Epidermal melanocyte (primary cell): ENCODE results near the gene SUMF1.

Experiments
- DNase-seq: peaks from one replicate; pipeline ENCODE4 v3.0.0; 2011; ENCODE audit warnings: low spot score; ENCODE audit not compliant: insufficient read length

SUMF1 gene

DNA sequence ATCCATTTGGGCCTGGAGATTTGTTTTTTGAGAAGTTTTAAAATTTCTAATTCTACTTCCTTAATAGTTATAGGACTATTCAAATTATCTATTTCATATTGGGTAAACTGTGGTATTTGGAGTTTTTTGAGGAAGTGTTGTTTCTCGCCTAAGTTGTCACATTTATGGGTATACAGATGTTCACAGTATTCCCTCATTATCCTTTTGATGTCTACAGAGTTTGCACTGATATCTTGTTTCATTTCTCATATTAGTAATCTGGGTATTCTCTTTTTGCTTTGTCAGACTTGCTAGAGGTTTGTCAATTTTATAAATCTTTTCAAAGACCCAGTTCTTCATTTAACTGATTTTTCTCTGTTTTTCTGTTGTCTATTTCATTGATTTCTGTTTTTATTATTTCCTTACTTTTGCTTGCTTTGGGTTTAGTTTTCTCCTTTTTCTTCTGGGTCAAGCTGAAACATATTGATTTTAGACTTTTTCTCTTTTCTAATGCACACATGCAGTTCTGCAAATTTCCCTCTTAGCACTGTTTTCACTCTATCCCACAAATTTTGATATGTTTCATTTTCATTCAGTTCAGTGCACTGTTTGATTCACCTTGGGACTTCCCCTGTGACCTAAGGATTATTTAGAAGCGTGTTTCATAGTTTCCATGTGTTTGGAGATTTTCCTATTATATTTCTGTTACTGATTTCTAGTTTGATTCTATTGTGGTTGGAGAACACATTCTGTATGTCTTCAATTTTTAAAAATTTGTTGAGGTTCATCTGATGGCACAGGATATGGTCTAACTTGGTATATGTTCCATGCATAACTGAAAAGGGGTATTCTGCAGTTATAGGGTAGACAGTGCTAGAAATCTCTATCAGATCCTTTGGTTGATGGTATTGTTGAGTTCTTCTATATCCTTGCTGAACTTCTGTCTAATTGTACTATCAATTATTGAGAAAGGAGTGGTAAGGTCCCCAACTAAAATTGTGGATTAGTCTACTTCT is 79.6 kb downstream of the SUMF1 start:
- DNase-seq: no peak

DNA sequence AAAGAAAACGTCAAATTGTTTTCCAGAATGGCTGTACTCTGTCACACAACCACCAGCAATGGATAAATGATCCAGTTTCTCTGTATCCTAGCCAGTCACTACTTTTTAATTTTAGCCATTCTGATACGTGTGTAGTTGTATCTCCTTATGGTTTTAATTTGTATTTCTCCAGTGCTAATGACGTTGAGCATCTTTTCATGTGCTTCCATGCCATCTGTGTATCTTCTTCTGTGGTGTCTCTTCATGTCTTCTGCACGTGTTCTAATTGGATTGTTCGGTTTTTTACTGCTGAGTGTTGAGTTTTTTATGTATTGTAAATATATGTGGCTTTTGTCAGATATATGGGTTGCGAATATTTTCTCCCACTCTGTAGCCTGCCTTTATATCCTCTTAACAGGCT is 81.9 kb downstream of the SUMF1 start:
- no peak for DNase-seq

DNA sequence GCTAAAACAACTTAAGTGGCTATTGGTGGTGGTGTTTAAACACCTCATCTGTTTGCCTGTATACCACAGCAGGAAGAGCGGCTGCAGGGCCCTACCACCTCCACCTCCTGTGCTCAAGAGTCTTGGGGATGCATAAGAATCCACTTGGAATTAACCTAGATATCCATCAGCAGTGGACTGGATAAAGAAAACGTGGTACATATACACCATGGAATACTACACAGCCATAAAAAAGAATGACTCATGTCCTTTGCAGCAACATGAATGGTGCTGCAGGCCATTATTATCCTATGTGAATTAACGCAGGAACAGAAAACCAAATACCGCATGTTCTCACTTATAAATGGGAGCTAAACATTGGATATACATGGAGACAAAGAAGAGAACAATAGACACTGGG is 87.1 kb downstream of the SUMF1 start:
- no peak for DNase-seq

DNA sequence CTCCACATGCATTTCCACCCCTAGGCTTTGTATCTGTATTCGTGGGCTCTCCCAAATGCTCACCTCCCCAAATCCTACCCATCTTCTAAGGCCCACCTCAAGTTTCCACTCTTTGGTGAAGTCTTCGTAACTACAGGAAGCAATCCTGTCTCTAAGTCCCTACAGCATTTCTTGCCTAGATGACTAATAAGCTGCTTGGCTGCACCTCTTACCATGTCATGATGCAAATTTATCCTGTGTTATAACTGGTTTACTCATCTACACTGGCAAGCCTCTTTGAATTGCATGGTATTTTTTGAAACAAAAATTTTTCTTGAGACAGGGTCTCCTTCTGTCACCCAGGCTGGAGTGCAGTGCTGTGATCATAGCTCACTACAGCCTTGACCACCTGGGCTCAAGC is 90.6 kb downstream of the SUMF1 start:
- DNase-seq: no peak

DNA sequence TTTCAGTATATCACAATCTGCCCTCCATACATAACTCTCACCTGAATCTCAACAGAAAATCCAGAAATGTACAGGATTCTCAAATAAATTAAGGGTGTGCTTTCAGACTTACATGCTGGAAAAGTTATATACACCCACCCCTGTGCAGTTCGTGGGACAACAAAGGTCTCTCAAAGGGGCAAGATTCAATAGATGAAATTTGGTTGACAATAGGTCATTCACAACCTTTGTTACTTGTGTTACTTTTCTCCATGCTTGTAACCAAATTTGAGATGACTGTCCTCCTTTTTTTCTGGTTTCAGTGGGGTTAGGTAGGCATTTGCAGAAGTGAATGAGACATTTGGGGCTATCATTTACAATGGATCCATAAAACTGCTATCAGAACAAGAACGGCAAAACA is 91.2 kb downstream of the SUMF1 start:
- DNase-seq: no peak

DNA sequence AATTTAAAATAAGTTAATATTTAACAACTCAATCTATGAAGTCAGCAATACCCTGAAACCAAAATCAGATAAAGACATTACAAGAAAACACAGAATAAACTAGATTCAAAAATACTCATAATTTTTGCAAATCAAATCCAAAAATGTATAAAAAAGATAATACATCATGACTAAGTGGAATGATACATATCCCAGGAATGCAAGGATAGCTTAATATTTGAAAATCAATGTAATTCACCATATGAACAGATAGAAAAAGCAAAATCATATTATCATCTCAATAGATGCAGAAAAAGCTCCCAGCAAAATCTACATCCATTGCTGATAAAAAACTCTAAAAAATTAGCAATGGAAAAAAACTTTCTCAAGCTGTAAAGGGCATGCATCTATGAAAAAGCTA is 93.4 kb downstream of the SUMF1 start:
- no peak for DNase-seq

DNA sequence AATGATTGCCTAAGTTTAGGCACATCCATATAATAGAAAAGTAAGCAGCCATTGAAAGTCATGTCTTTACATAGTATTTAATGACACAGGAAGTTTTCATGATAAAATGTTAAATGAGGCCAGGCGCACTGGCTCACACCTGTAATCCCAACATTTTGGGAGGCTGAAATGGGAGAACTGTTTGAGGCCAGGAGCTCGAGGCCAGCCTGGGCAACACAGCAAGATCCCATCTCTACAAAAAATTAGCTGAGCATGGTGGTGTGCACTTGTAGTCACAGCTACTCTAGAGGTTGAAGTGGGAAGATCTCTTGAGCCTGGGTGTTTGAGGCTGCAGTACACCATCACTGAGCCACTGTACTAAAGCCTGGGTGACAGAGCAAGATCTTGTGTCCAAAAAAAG is 104.5 kb downstream of the SUMF1 start:
- DNase-seq: no peak

DNA sequence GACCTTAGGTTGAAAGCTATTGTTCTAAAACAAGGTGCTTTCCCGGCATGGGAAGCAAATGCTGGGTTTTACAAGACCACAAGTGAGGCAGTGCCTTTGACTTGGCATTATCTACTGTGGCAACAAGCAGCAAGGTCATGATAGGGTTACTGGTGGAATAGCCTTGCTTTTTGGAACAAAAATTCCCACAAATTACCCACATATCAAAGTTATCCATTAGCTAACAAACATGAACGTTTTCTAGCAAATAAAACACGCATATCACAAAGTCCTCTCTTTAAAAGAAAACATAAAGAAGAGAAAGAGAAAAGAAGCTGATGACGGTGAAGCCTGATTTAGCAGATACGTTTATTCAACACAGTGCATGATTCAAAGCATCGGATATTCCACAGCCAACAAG is 106.3 kb downstream of the SUMF1 start:
- no peak for DNase-seq

DNA sequence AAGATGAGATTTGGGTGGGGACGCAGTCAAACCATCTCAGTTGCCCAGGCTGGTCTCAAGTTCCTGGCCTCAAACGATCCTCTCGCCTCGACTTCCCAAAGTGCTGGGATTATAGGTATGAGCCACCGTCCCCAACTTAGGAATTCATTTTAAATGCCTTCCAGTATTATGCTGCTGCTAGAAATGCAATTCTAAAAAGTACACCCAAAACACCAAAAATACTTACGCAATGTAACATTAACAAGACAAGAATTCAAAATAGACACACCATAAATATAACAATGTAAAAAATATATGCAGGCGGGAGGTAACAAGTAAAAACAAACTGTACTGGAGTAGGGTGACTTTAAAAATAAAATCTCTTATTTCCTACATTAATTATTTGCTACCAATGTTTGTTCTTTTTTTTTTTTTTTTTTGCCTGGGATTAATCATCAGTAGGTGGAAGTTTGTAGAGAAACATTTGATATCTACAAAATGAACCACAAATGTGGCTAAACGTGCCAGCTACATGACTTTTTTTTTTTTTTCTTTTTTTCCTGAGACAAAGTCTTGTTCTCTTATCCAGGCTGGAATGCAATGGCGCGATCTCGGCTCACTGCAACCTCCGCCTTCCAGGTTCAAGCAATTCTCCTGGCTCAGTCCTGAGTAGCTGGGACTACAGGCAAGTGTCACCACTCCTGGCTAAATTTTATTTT is 107.1 kb downstream of the SUMF1 start:
- no peak for DNase-seq

DNA sequence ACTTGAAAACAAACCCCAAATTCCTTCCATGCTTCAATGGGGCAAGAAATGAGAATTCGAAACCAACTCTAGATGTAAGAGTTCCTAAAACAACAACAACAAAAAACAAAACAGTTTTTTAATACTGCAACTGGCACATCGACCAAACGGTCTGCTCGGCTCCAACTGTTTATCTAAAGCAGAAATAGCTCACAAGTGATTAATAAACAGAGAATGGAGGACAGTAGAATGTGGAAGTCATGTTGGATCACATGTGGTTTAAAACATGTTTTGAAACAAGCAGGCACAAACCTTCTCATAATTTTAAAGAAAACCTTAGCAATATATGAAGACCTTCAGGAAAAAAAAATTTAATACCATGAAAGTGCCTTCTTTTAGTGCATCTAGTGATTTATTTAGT is 108.8 kb downstream of the SUMF1 start:
- DNase-seq: no peak

DNA sequence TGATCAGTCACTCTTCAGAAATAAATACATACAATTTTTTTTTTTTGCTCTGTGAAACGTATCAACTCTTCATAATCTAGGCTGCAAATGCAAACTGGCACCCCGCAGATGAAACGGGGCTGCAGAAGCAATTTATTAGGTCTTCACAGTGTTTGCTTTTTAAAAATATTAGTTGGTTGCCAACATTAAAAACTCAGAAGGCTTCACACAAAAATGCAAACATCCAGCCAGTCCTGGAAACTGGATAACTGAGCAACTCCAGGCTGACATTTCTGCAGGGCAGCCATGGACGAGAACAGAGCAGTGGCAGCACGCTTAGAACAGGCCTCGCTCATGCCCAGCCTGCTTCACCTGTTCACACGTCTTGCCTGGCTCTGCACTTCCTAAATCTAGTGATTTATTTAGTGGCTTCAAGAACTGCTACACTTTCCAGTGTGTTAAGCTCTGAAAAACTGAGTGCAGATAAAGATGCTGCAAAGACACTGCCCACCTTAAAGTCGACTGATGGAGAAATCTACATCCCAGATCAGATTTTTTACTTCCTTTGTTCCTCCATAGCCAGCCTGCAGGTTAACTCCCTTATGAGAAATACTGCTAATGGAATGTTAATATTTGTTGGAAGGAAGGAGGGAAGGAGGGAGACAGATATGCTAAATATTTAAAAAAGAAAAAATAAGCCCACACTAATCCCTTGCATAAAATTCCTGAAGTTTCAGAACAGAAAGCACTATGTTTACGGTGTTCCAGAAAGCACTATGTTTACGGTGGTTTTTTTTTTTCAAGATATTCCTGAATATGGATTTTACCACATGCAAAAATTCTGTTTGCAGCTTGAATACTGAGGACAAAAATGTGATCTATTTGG is 110.3 kb downstream of the SUMF1 start:
- no peak for DNase-seq

DNA sequence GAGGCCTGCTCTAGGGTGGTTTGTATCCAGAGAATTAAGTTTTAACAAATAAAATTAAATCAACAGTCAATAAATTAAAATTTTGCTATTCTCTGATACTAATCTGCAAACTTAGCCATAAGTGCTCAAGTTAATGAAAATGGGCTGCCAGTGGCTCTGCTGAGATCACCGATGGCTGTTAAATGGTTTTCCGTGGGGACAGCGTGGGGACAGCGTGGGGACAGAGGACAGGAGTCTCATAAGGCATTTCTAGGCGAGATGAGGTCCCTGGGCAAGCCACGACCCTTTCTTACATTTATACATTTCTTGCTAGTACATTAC is 110.9 kb downstream of the SUMF1 start:
- DNase-seq: no peak

DNA sequence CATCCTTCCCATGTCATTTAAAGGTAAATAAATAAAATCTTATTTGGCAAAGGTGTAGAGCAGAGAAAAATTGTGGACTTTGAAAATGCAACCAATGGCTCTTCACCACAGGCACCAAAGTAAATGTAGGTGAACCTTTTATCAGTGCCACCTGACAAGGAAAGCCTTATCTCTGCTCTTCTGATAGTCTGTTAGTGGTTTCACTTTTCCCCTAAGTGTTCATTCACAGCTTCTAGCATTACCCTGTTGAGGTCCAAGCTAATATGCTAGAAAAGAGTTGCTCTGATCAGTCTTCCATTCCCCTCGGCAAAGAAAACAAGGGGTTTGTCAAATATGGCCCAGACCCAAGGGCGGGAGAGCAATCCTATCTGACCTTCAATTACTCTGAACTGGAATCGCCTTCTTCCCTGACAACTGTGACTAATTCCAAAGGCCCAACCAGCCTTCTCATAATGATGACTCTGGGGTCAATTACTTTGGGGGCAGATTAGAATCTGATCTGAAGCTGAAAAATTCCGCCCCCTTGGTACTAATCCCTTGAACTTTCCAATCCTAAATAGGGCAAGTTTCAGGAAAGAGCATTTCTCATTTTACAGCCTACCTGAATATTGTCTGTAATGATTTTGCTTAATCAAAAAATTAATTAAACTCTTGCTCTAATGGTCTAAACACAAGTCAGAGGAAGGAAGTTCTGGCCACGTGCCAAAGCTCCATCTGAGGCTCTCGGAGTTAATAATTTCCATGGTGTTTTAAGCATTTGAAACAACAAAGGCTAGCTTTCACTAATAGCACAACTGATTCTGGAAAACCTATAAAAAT is 111.5 kb downstream of the SUMF1 start:
- DNase-seq: peak; percentile 35

DNA sequence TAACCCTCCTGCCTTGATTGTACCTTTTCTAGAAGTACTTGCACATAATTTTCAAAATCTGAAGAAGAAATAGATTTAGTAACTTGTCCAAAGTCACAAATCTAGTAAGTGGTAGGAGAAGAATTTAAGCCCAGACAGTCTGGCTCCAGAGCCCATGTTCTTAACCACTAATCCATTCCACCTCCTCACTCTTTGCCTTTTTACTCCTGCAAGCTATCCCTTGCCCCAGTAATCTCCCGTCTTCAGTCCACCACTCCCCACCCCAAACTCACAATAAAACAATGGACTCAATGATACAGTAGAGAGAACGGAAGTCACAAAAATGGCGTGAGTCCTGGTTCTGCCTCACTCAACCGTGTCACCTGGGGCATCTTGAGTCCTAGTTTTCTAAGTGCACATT is 115.2 kb downstream of the SUMF1 start:
- DNase-seq: no peak

DNA sequence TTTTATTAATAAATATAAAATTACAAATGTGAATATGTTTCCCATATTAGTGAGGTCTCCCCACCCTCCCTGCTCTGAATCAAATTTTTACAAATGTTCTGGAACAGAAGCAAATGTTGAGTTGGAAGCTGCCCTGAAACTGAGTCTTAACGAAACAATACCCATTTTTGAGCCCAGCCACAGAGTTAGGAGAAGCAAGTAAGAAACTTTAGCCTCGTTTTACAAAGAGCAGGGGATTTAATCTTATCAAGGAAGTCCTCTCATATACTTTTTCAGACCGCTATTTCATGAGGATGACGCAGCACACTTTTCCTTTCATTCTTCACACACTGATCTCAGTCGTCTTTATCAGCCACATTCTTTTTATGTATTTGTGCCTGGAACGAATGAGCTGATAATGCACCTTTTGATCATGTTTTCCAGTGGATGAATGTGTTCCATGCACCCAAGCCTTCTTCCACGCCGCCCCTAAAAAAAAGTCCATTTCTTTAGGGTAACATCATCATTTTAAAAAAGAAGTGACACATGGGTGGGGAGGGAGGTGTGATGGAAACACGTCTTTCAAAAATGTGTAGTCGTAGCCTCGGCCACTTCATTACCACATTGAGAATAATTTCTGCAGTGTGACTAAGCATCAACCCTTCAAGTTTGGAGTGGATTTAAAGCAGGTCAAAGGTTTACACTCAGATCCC is 115.8 kb downstream of the SUMF1 start:
- no peak for DNase-seq

DNA sequence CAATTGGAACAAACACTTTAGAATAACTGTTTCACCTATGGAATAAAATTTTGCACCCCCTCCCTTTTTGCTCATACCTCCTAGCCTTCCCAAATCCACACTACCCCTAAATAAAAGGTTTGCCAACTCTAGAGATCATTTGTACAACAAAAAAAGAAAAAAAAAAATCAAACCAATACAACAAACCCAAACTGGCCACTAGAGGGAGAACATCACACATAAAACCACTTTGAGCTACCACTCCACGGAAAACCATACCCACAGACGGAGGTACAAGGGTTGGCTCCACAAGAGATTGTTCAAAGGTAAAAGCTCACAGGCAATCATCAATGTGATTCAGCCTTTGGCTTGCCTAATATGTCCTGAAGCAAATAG is 116.3 kb downstream of the SUMF1 start:
- DNase-seq: peak; percentile 67

DNA sequence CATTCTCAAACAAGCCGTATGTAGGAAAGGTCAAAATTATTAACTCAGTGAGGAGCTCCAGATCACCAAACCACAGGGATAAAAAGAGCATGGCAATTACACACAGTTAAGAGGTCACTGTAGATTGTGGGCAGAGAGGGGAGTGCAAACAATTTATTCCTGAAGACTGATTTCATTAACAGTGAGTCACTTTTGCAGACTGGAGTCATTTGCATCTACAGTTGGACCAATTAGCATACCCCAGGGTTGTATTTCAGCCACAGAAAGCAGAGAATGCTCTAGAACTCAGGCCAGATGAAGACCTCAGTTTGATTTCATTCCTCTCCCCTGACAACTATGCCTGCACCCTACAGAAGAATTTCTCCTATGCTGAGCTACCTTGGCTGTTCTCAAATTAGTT is 123.8 kb downstream of the SUMF1 start:
- no peak for DNase-seq

DNA sequence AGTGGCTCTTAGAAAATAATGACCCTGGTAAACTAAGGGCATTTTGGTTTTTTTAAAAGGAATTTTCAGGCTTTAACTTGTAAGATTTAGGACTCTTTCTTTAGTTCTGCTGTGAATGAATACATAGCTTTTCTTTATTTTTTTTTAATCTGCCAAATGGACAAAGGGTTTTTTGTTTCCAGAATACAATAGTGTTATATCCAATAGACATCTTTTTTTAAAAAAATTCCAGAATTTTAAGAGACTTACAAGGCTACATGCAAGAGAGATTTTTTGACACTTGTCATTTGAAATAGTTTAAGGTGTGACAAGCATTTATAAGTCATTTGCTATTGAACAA is 125.8 kb downstream of the SUMF1 start:
- DNase-seq: no peak

DNA sequence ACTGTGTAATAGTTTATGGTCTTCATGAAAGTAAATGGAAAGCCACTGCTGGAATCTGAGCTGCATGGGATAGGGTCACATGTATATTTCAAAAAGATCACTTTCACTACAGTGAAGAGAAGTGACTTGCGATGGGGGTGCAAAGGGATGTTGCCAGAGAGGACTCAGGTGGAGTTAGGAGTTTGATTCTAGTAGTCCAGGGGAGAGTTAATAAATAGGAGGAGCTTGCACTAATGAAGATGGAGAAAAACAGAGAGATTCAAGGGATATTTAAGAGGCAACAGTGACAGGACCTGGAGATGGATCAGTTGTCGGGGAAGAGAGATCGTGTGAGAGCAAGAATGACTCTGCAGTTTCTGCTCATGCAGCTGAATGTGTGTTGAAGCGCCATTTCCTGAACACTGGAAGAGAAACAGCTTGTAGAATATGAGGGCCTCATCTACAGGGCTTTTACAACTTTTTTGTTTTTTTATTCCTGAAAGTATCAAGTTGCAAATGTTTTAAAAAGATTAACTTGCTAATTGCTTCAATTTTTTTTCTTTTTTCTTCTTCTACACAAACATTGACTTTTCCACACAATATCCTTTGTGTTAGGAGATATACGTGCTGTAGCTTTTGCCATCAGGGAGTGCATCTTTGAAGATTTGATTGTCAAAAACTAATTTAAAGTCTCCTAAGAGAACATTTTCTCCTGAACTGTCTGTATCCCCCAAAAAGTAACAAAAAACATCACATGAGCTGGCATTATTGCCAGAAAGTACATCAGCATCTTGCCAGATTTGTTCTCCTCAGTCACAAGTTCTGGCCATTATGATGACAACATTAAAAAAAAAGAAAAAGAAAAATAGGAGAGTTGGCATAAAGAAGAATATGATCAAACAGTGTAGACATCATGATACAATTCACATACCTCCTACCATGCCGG is 126.4 kb downstream of the SUMF1 start:
- no peak for DNase-seq

DNA sequence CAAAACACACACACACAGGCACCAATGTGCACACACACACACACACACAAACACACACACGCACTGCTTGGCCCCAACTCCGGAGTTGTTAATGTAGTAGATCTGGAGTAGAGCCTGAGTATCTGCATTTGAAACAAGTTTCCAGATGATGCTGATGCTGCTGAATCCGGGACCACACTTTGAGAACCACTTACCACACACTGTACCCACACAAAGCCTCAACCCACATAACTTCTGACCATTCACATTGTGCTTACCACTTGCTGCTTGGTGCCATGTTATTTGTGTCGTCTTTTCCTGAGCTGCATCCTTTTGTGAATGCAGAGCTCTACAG is 127.0 kb downstream of the SUMF1 start:
- DNase-seq: no peak
